ENCODE results near the gene RAB11A. TPM values are rescaled to one million over a fixed set of nuclear protein-coding genes. Genes with fewer than 3 reads are reported as not detected.
A peak's percentile ranks its signal among the peaks of the same experiment; 100 is the strongest.

RAB11A gene
- total RNA-seq, 1 experiment from 2014 or later = 232 TPM

GRCh38 chr15:65916664-65917406, 47.5 kb downstream of the RAB11A start:
- Mint-ChIP-seq H3K36me3 (ENCODE audit: insufficient read depth, unreplicated experiment) (peaks cover 11% of the 10 kb centered on the region), H3K27ac (ENCODE audit: unreplicated experiment) (no peak overlapping the region), H3K4me3 (ENCODE audit: unreplicated experiment) (no peak overlapping the region), H3K4me1 (ENCODE audit: low read depth, unreplicated experiment) (no peaks in the 10 kb centered on the region), H3K27me3 (ENCODE audit: insufficient read depth, unreplicated experiment) (no peaks in the 10 kb centered on the region), H3K9me3 (ENCODE audit: unreplicated experiment) (no peaks in the 10 kb centered on the region)
- 0 out of 2 replicates have a peak, but pooled peaks cover 1% of the 10 kb centered on the region for H3K36me3 ChIP-seq (ENCODE audit: control insufficient read depth, insufficient read depth, low read length)
- ChIA-PET POLR2A (no interaction called here), CTCF (interaction anchor here (0.5 to 1.5 kb wide), 5 partner anchors 60 to 1502 kb away, joined by 3 to 8 read pairs (median 3); no protein-coding TSS in a partner anchor)
- H3K4me3 ChIP-seq (ENCODE audit: low read depth, low read length) = no peak overlapping the region
- H3K27me3 ChIP-seq (replicated peaks; ENCODE audit: control insufficient read depth, insufficient read depth, low read length) = no peaks in the 10 kb centered on the region
- no peaks in the 10 kb centered on the region; the same call in 1 of the 2 replicates for H3K4me1 ChIP-seq
- TF ChIP-seq, protein P1, sequence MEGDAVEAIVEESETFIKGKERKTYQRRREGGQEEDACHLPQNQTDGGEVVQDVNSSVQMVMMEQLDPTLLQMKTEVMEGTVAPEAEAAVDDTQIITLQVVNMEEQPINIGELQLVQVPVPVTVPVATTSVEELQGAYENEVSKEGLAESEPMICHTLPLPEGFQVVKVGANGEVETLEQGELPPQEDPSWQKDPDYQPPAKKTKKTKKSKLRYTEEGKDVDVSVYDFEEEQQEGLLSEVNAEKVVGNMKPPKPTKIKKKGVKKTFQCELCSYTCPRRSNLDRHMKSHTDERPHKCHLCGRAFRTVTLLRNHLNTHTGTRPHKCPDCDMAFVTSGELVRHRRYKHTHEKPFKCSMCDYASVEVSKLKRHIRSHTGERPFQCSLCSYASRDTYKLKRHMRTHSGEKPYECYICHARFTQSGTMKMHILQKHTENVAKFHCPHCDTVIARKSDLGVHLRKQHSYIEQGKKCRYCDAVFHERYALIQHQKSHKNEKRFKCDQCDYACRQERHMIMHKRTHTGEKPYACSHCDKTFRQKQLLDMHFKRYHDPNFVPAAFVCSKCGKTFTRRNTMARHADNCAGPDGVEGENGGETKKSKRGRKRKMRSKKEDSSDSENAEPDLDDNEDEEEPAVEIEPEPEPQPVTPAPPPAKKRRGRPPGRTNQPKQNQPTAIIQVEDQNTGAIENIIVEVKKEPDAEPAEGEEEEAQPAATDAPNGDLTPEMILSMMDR (IDR thresholded peaks at IDR 0.05; ENCODE audit: insufficient read depth in 1 of 2, low read depth in 1 of 2, low read length in 1 of 2, severe bottlenecking in 1 of 2, unreplicated experiment in 1 of 2) = peak; percentile 51 to 73
- intact Hi-C loops (cut with micrococcal nuclease; ENCODE audit: unreplicated experiment) = loop anchor here (5.0 kb wide), 1 partner anchor 370 kb away; no protein-coding TSS in a partner anchor
- peak; percentile 66 to 73 for DNase-seq
- BruUV-seq (replicated peaks) = no TSS peak
- H3K9me3 ChIP-seq = no peaks in the 10 kb centered on the region

DNA sequence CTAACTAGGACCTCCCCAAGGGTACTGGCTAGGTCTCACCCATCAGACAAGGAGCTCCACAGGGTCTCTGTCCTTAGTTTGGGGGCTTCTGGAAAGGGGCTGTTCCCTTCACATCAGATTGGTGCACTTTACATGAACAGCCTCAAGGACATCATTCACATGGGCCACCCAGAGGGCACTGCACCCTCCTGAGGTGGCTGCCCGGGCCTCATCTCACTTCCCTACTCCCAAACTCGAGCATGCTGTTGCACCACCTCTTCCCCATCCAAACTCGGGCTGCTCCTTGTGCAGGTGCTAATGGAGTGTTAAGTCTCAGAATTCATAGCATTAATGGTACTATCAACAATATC, 48.1 kb downstream of the RAB11A start:
- H3K4me3 Mint-ChIP-seq (ENCODE audit: unreplicated experiment) = no peak overlapping the region
- intact Hi-C loops (cut with micrococcal nuclease; ENCODE audit: unreplicated experiment) = loop anchor here (5.0 kb wide), 1 partner anchor 370 kb away; no protein-coding TSS in a partner anchor
- POLR2A ChIA-PET = no interaction called here

DNA sequence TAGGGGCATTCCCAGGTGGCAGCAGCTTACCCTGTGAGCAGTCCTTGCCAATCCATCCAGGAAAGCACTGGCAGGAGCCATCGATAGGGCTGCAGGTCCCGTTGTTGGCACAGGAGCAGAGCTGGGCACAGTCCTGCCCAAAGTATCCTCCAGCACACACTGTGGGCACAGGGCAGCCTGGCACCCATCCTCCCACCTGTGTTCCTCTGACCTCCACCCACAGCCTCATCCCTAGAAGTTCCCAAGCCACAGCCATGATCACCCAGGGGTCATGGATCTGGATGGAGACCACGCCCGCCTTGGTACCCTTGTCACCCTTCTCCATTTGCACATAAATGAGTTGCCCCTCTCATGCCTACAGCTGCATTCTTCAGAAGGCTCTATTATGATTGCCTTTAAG, 48.6 kb downstream of the RAB11A start:
- intact Hi-C loops (cut with micrococcal nuclease; ENCODE audit: unreplicated experiment) = loop anchor here (5.0 kb wide), 1 partner anchor 369 kb away; no protein-coding TSS in a partner anchor
- Histone ChIP-seq H3K4me3 (ENCODE audit: low read depth, low read length) (no peak overlapping the region), H3K36me3 (ENCODE audit: control insufficient read depth, insufficient read depth, low read length) (0 out of 2 replicates have a peak, but pooled peaks cover 1% of the 10 kb centered on the region), H3K27me3 (replicated peaks; ENCODE audit: control insufficient read depth, insufficient read depth, low read length) (no peaks in the 10 kb centered on the region), H3K9me3 (no peaks in the 10 kb centered on the region), H3K4me1 (no peaks in the 10 kb centered on the region; the same call in 1 of the 2 replicates)
- Mint-ChIP-seq H3K36me3 (ENCODE audit: insufficient read depth, unreplicated experiment) (peaks cover 10% of the 10 kb centered on the region), H3K4me3 (ENCODE audit: unreplicated experiment) (no peak overlapping the region), H3K9me3 (ENCODE audit: unreplicated experiment) (no peaks in the 10 kb centered on the region), H3K4me1 (ENCODE audit: low read depth, unreplicated experiment) (no peaks in the 10 kb centered on the region), H3K27me3 (ENCODE audit: insufficient read depth, unreplicated experiment) (no peaks in the 10 kb centered on the region), H3K27ac (ENCODE audit: unreplicated experiment) (no peak overlapping the region)
- POLR2A ChIA-PET = no interaction called here
- CTCF ChIA-PET = interaction anchor here (1.2 kb wide), 1 partner anchor 14 kb away, joined by 4 read pairs; no protein-coding TSS in a partner anchor
- DNase-seq = no peak
- BruUV-seq (replicated peaks) = no TSS peak
- TF ChIP-seq, protein P1 (IDR thresholded peaks at IDR 0.05; ENCODE audit: insufficient read depth in 1 of 2, low read depth in 1 of 2, low read length in 1 of 2, severe bottlenecking in 1 of 2, unreplicated experiment in 1 of 2) = no peak

More for the DNA sequence above, 48.1 kb downstream of the RAB11A start:
- no peaks in the 10 kb centered on the region for H3K27me3 ChIP-seq (replicated peaks; ENCODE audit: control insufficient read depth, insufficient read depth, low read length)
- no peak overlapping the region for H3K4me3 ChIP-seq (ENCODE audit: low read depth, low read length)
- no peak overlapping the region for H3K27ac Mint-ChIP-seq (ENCODE audit: unreplicated experiment)
- no peaks in the 10 kb centered on the region for H3K9me3 ChIP-seq
- H3K36me3 Mint-ChIP-seq (ENCODE audit: insufficient read depth, unreplicated experiment) = peaks cover 11% of the 10 kb centered on the region
- H3K9me3 Mint-ChIP-seq (ENCODE audit: unreplicated experiment) = no peaks in the 10 kb centered on the region
- DNase-seq = no peak
- CTCF ChIA-PET = interaction anchor here (0.7 to 1.2 kb wide), 2 partner anchors 15 to 127 kb away, joined by 4 read pairs; no protein-coding TSS in a partner anchor
- H3K36me3 ChIP-seq (ENCODE audit: control insufficient read depth, insufficient read depth, low read length) = 0 out of 2 replicates have a peak, but pooled peaks cover 1% of the 10 kb centered on the region
- H3K4me1 Mint-ChIP-seq (ENCODE audit: low read depth, unreplicated experiment) = no peaks in the 10 kb centered on the region
- BruUV-seq (replicated peaks) = no TSS peak
- TF ChIP-seq, protein P1 (IDR thresholded peaks at IDR 0.05; ENCODE audit: insufficient read depth in 1 of 2, low read depth in 1 of 2, low read length in 1 of 2, severe bottlenecking in 1 of 2, unreplicated experiment in 1 of 2) = no peak
- no peaks in the 10 kb centered on the region for H3K27me3 Mint-ChIP-seq (ENCODE audit: insufficient read depth, unreplicated experiment)
- no peaks in the 10 kb centered on the region; the same call in 1 of the 2 replicates for H3K4me1 ChIP-seq
